Prostate gland (tissue), 2 donors: ENCODE data around the gene TMTC2.

Experiments used
- CTCF ChIP-seq, 4 experiments: fragments of 200-600 bp in 2 of 4; fragments of 450-650 bp in 2 of 4; sonication (generic) in 2 of 4; IDR thresholded peaks; 1 replicate in 3 of 4; 2 replicates in 1 of 4; pipeline ENCODE4 v1.5.1; 2016 to 2019; ENCODE audit warnings: antibody characterized with exemption in 4 of 4, mild to moderate bottlenecking in 2 of 4, moderate library complexity in 2 of 4
- POLR2A ChIP-seq: fragments of 450-650 bp; IDR thresholded peaks from one replicate; pipeline ENCODE4 v1.6.1; 2016; ENCODE audit warnings: antibody characterized with exemption, mild to moderate bottlenecking
- POLR2AphosphoS5 ChIP-seq: sonication (generic); formaldehyde crosslinking; IDR thresholded peaks from one replicate; pipeline ENCODE4 v1.6.1; 2017; ENCODE audit warnings: antibody characterized with exemption

- TF ChIP-seq CTCF (IDR thresholded peaks at IDR 0.05) (no peak), POLR2A (no peak), POLR2AphosphoS5 (no peak)
Observed at GRCh38 chr12:83016218-83016835, 329.6 kb downstream of the TMTC2 start.
